Spleen (tissue), 11 donors: ENCODE measurements around the gene RELCH. TPM values are rescaled to one million over a fixed set of nuclear protein-coding genes. Genes with fewer than 3 reads are reported as not detected.

Experiments
- DNase-seq: peaks from one replicate; pipeline ENCODE4 v3.0.0-alpha.2; 2020
- H3K27ac ChIP-seq, 8 donors: fragments of 200-600 bp; sonication (generic) in 7 of 8; 1 replicate in 4 of 8; 2 replicates in 4 of 8; pipeline versions ENCODE4 v1.5.0 to v1.8.0; 2016 to 2021; ENCODE audit warnings: inconsistent platforms in 4 of 8, mild to moderate bottlenecking in 4 of 8, moderate library complexity in 1 of 8
- H3K27me3 ChIP-seq, 7 donors: fragments of 200-600 bp; sonication (generic) in 6 of 7; replicated peaks in 1 of 7; 1 replicate in 4 of 7; 2 replicates in 3 of 7; pipeline versions ENCODE4 v1.5.0 to v1.8.0; 2016 to 2021; ENCODE audit warnings: inconsistent platforms in 3 of 7, mild to moderate bottlenecking in 1 of 7
- H3K36me3 ChIP-seq, 6 donors: fragments of 200-600 bp; sonication (generic) in 5 of 6; 1 replicate in 4 of 6; 2 replicates in 2 of 6; pipeline versions ENCODE4 v1.5.0 to v1.8.0; 2016 to 2021; ENCODE audit warnings: inconsistent platforms in 2 of 6
- H3K4me1 ChIP-seq, 6 donors: fragments of 200-600 bp; sonication (generic) in 5 of 6; 1 replicate in 3 of 6; 2 replicates in 3 of 6; pipeline versions ENCODE4 v1.5.0 to v1.8.0; 2016 to 2021; ENCODE audit warnings: inconsistent platforms in 3 of 6
- H3K4me3 ChIP-seq, 8 donors: fragments of 200-600 bp; sonication (generic) in 7 of 8; 1 replicate in 4 of 8; 2 replicates in 4 of 8; pipeline versions ENCODE4 v1.5.0 to v1.8.0; 2016 to 2021; ENCODE audit warnings: inconsistent platforms in 4 of 8, mild to moderate bottlenecking in 4 of 8, moderate library complexity in 2 of 8
- H3K9me3 ChIP-seq, 8 donors: fragments of 200-600 bp; sonication (generic) in 7 of 8; 1 replicate in 4 of 8; 2 replicates in 4 of 8; pipeline versions ENCODE4 v1.5.0 to v1.8.0; 2016 to 2021; ENCODE audit warnings: inconsistent platforms in 4 of 8
- POLR2A ChIP-seq, 3 donors: fragments of 450-650 bp; IDR thresholded peaks; one replicate each; pipeline ENCODE4 v1.5.1; 2017; ENCODE audit warnings: antibody characterized with exemption in 3 of 3, mild to moderate bottlenecking in 1 of 3
- POLR2AphosphoS5 ChIP-seq, 3 donors: sonication (generic); formaldehyde crosslinking; IDR thresholded peaks; one replicate each; pipeline ENCODE4 v1.5.1; 2017; ENCODE audit warnings: antibody characterized with exemption in 3 of 3
- WGBS, 5 donors: extraction: QIAGEN DNeasy Blood & Tissue Kit in 3 of 5; methylation state at CpG; one replicate each; pipeline versions ENCODE4 v1.1.5 to v1.1.7; 2013 to 2018; 5-methylcytosine and 5-hydroxymethylcytosine counted together
- intact Hi-C: fragments of 100-400 bp; cut with DNase I; formaldehyde crosslinking; loops from one replicate; pipeline ENCODE4 v1.15.0; 2023; ENCODE audit warnings: low total_unique reads
- polyA plus RNA-seq, 3 donors: library from polyadenylated mRNA; stranded (reverse); fragments of 200-250 nt; gene quantifications; one replicate each; pipeline ENCODE4 v1.2.1, GENCODE V29; 2013
- total RNA-seq, 7 donors: library from RNA; depleted of rRNA in 3 of 7; stranded (reverse); fragments of >200 nt in 3 of 7; fragmentation: NEBNext Ultra II Directional in 4 of 7; extraction: Animal tissue kit (Norgen Biotek cat#: 25700) in 4 of 7; gene quantifications; one replicate each; pipeline versions ENCODE4 v1.1.0 to v1.2.1, GENCODE V29; 2016 to 2021
- TF ChIP-seq, protein P1 (sequence below), 11 experiments: fragments of 200-600 bp in 7 of 11; fragments of 450-650 bp in 4 of 11; sonication (generic) in 4 of 11; IDR thresholded peaks in 8 of 11; conservative IDR thresholded peaks in 3 of 11; 1 replicate in 7 of 11; 2 replicates in 4 of 11; pipeline versions ENCODE4 v1.4.0 to v1.8.0; 2016 to 2021; ENCODE audit warnings: antibody characterized with exemption in 11 of 11, inconsistent platforms in 4 of 11, mild to moderate bottlenecking in 1 of 11
- donor health status: healthy with polysubstance abuse.
- donor health status: DM: no; HTN: no; CAD: no; lungs with moderate emphysema.
- donor health status: DM: no; HTN: no; CAD: no.
- donor health status: Bipolar disorder and iron deficiency.
- donor health status: healthy.
- donor health status: DM: no; HTN: no; CAD: no.
- donor health status: DM: yes; HTN: yes; CAD: no.

RELCH gene
- total and polyA plus RNA-seq, 10 donors: 11.8 to 75.1 (median 49.3) TPM

- TF ChIP-seq, protein P1, sequence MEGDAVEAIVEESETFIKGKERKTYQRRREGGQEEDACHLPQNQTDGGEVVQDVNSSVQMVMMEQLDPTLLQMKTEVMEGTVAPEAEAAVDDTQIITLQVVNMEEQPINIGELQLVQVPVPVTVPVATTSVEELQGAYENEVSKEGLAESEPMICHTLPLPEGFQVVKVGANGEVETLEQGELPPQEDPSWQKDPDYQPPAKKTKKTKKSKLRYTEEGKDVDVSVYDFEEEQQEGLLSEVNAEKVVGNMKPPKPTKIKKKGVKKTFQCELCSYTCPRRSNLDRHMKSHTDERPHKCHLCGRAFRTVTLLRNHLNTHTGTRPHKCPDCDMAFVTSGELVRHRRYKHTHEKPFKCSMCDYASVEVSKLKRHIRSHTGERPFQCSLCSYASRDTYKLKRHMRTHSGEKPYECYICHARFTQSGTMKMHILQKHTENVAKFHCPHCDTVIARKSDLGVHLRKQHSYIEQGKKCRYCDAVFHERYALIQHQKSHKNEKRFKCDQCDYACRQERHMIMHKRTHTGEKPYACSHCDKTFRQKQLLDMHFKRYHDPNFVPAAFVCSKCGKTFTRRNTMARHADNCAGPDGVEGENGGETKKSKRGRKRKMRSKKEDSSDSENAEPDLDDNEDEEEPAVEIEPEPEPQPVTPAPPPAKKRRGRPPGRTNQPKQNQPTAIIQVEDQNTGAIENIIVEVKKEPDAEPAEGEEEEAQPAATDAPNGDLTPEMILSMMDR (IDR thresholded peaks at IDR 0.05 in 8 of 11, conservative IDR thresholded peaks at IDR 0.05 in 3 of 11): no peak
- TF ChIP-seq POLR2A (IDR thresholded peaks at IDR 0.05) (no peak), POLR2AphosphoS5 (IDR thresholded peaks at IDR 0.05) (peak in 1 of 3 donors; percentile 10)
- Histone ChIP-seq H3K27ac (no peak overlapping the region), H3K36me3 (no peaks in the 10 kb centered on the region), H3K27me3 (peaks cover 3 to 83% (median 44%) of the 10 kb centered on the region in 7 donors), H3K9me3 (no peaks in the 10 kb centered on the region), H3K4me3 (peak overlapping the region; percentile 33 to 75 (median 51)), H3K4me1 (peaks cover 17 to 66% (median 44%) of the 10 kb centered on the region in 6 donors)
- peak; percentile 79 for DNase-seq
- intact Hi-C loops: no loop called here
- 6 to 10% (median 8%) methylated on average over 27 to 45 of the region's 45 CpGs for WGBS, 5 donors
Observed at GRCh38 chr18:62325806-62326645, 139.0 kb downstream of the RELCH start.

- DNase-seq: no peak
- no peak overlapping the region for H3K27ac ChIP-seq
- H3K4me1 ChIP-seq: peaks cover 17 to 74% (median 48%) of the 10 kb centered on the region in 6 donors
- H3K27me3 ChIP-seq: peaks cover 3 to 89% (median 44%) of the 10 kb centered on the region in 7 donors
- WGBS, 5 donors: 57 to 76% (median 68%) methylated on average over 11 to 12 of the region's 12 CpGs
- TF ChIP-seq POLR2A (IDR thresholded peaks at IDR 0.05) (no peak), POLR2AphosphoS5 (IDR thresholded peaks at IDR 0.05) (no peak)
- TF ChIP-seq, protein P1 (IDR thresholded peaks at IDR 0.05 in 8 of 11, conservative IDR thresholded peaks at IDR 0.05 in 3 of 11): no peak
- H3K36me3 ChIP-seq: no peaks in the 10 kb centered on the region
- intact Hi-C loops: no loop called here
- peak overlapping the region in 2 of 8 donors; percentile 54 to 75 for H3K4me3 ChIP-seq
- no peaks in the 10 kb centered on the region for H3K9me3 ChIP-seq
Observed at GRCh38 chr18:62326646-62327348, 139.7 kb downstream of the RELCH start.

DNA sequence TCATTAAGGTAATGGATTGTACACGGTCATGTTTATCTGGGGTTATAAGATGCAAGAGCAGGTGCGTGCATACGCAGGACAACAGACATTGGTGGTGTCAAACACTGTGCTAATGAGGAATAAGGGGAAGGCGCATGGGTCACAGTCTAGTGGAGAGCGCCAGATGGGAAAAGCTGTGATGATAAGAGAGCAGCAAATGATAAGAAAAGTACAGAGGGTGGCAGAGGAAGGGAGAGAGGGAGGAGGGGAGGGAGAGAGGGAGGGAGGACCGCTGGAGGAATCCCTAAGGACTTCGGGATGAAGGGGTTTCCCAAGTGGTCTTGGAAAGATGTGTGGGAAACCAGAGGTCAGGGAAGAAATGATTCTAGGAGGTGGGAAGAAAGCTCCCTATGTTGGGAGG is 140.9 kb downstream of the RELCH start:
- TF ChIP-seq, protein P1 (IDR thresholded peaks at IDR 0.05 in 8 of 11, conservative IDR thresholded peaks at IDR 0.05 in 3 of 11): no peak
- TF ChIP-seq POLR2AphosphoS5 (IDR thresholded peaks at IDR 0.05) (no peak), POLR2A (IDR thresholded peaks at IDR 0.05) (no peak)
- Histone ChIP-seq H3K36me3 (no peaks in the 10 kb centered on the region), H3K4me3 (no peak overlapping the region), H3K9me3 (no peaks in the 10 kb centered on the region), H3K4me1 (peaks cover 17 to 81% (median 51%) of the 10 kb centered on the region in 6 donors), H3K27me3 (peaks cover 3 to 97% (median 44%) of the 10 kb centered on the region in 7 donors), H3K27ac (no peak overlapping the region)
- WGBS, 5 donors: 71 to 81% (median 79%) methylated on average over 7 of the region's 7 CpGs
- intact Hi-C loops: no loop called here
- DNase-seq: no peak
